Measurements from ENCODE around the gene ATP8A2.

DNA sequence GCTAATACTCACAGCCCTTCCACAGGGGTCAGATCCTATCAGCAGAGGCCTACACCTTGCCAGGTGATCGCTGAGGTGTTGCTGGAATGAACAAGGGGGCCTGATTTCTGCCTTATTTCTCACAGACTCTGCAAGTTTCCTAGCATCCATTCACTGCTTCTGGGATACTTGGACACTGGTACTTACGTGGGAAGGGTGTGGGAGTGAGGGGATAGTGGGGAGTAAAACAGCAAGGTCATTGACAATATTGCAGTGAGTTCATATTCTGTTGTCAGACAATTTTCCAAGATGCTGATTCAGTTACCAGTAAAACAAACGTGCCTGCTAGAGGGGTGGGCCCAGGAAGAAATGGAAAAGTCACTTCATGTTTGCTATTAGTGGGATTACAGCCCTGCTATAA lies 403.5 kb downstream of the ATP8A2 start:
- TF ChIP-seq, protein P1, sequence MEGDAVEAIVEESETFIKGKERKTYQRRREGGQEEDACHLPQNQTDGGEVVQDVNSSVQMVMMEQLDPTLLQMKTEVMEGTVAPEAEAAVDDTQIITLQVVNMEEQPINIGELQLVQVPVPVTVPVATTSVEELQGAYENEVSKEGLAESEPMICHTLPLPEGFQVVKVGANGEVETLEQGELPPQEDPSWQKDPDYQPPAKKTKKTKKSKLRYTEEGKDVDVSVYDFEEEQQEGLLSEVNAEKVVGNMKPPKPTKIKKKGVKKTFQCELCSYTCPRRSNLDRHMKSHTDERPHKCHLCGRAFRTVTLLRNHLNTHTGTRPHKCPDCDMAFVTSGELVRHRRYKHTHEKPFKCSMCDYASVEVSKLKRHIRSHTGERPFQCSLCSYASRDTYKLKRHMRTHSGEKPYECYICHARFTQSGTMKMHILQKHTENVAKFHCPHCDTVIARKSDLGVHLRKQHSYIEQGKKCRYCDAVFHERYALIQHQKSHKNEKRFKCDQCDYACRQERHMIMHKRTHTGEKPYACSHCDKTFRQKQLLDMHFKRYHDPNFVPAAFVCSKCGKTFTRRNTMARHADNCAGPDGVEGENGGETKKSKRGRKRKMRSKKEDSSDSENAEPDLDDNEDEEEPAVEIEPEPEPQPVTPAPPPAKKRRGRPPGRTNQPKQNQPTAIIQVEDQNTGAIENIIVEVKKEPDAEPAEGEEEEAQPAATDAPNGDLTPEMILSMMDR (conservative IDR thresholded peaks at IDR 0.05; ENCODE audit: low read depth, low read length) = no peak
- TF ChIP-seq RAD21 (IDR thresholded peaks at IDR 0.05; ENCODE audit: low read length) (no peak), RFX5 (IDR thresholded peaks at IDR 0.05; ENCODE audit: low read depth, low read length) (no peak), MAFK (IDR thresholded peaks at IDR 0.05; ENCODE audit: low read depth, low read length) (no peak), POLR2A (IDR thresholded peaks at IDR 0.05; ENCODE audit: low read depth, low read length) (no peak), MXI1 (IDR thresholded peaks at IDR 0.05; ENCODE audit: borderline replicate concordance, low read depth, low read length) (no peak), SMC3 (IDR thresholded peaks at IDR 0.05; ENCODE audit: low read depth, low read length) (no peak), BHLHE40 (IDR thresholded peaks at IDR 0.05; ENCODE audit: low read depth, low read length) (no peak)
- TF ChIP-seq, protein P2, sequence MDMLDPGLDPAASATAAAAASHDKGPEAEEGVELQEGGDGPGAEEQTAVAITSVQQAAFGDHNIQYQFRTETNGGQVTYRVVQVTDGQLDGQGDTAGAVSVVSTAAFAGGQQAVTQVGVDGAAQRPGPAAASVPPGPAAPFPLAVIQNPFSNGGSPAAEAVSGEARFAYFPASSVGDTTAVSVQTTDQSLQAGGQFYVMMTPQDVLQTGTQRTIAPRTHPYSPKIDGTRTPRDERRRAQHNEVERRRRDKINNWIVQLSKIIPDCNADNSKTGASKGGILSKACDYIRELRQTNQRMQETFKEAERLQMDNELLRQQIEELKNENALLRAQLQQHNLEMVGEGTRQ (IDR thresholded peaks at IDR 0.05; ENCODE audit: low read depth, low read length) = no peak
- TF ChIP-seq, protein P3, sequence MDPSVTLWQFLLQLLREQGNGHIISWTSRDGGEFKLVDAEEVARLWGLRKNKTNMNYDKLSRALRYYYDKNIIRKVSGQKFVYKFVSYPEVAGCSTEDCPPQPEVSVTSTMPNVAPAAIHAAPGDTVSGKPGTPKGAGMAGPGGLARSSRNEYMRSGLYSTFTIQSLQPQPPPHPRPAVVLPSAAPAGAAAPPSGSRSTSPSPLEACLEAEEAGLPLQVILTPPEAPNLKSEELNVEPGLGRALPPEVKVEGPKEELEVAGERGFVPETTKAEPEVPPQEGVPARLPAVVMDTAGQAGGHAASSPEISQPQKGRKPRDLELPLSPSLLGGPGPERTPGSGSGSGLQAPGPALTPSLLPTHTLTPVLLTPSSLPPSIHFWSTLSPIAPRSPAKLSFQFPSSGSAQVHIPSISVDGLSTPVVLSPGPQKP (IDR thresholded peaks at IDR 0.05; ENCODE audit: borderline replicate concordance, low read depth, low read length) = no peak
